BJ (cell line): Measurements from ENCODE around the gene CCDC116. TPM values are rescaled to one million over a fixed set of nuclear protein-coding genes. Genes with fewer than 3 reads are reported as not detected.
"Not testable (repeated sequence)": the region's sequence is repeated elsewhere in the genome, so short reads cannot be mapped to it uniquely, and the experiment has no call there.

Experiments
- CTCF ChIA-PET: fragments of 350-600 bp; formaldehyde crosslinking; extraction: SDS; loops from one replicate; lab custom pipeline; 2021; ENCODE audit warnings: antibody characterized with exemption, inconsistent platforms; lab: Yijun Ruan, JAX
- POLR2A ChIA-PET: fragments of 300-600 bp; sonication (Branson Sonifier 250); formaldehyde crosslinking; extraction: SDS; loops from one replicate; lab custom pipeline; 2021; ENCODE audit warnings: antibody characterized with exemption; lab: Charles Lee
- DNase-seq: peaks from one replicate; pipeline ENCODE4 v3.0.0-alpha.2; 2011; ENCODE audit warnings: low read depth
- H3K27me3 ChIP-seq: 2 replicates; pipeline ENCODE4 v1.6.0; 2011; ENCODE audit warnings: low read length; ENCODE audit not compliant: control insufficient read depth, insufficient read depth
- H3K36me3 ChIP-seq: 2 replicates; pipeline ENCODE4 v1.5.1; 2011; ENCODE audit warnings: low read length; ENCODE audit not compliant: control insufficient read depth, insufficient read depth
- H3K4me3 ChIP-seq: 2 replicates; pipeline ENCODE4 v1.5.1; 2011; ENCODE audit warnings: low read depth, mild to moderate bottlenecking, control low read depth, low read length
- CTCF ChIP-seq: IDR thresholded peaks from 2 replicates; pipeline ENCODE4 v1.5.1; 2011; ENCODE audit warnings: low read depth, mild to moderate bottlenecking, control low read depth, inconsistent platforms, low read length, moderate library complexity; ENCODE audit not compliant: insufficient read depth
- polyA plus RNA-seq: library from polyadenylated mRNA; depleted of rRNA; stranded (reverse); fragments of >200 nt; gene quantifications from 2 replicates; pipeline ENCODE4 v1.2.3, GENCODE V29; 2011

The CCDC116 gene
- polyA plus RNA-seq, 1 experiment = 0.13 TPM

DNA sequence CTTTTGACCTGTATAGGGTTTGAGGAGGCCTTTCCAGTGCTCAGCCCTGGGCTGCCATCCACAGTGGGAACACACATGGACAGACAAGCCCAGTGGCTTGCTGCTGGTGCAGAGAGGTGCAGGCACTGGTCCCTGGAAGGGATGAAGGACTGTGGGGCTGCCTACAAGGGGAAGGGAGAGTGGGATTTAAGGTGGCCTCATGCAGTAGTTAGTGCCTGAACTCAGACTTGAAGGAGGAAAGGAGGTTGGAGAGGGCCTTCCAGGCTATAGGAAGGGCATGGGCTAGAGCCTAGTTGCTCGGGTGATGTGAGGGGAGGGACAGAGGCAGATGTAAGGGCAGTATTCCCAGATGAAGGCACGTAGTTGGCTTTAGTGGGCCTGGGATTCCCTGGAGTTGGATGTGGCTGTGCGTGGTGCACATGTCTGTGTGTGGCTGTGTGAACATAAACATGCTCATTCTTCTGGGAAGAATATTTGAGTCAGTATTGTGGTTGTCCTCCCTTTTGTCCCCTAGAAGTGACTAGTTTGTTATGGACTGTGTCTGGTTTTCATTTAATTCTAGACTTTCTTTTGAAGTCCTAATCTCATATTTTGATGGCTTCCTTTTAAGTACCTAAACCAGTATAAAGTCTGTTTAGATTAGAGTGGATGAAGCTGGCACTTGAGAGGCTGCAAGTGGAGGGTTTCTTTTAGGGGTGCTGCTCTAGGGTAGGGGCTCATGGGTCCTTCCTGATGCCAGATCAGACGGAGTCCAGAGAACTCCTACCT, 21.2 kb upstream of the CCDC116 start:
- TF ChIP-seq CTCF = no peak
- Histone ChIP-seq H3K4me3 (no peak overlapping the region), H3K27me3 (no peaks in the 10 kb centered on the region), H3K36me3 (peaks cover 17% of the 10 kb centered on the region)
- ChIA-PET CTCF (interaction anchor here (0.7 to 1.5 kb wide), 3 partner anchors 9 to 55 kb away, joined by 3 to 4 read pairs (median 3); no protein-coding TSS in a partner anchor), POLR2A (no interaction called here)
- DNase-seq = no peak

GRCh38 chr22:21612858-21613257, 19.7 kb upstream of the CCDC116 start:
- no peak for TF ChIP-seq CTCF
- peaks cover 16% of the 10 kb centered on the region for H3K36me3 ChIP-seq
- H3K27me3 ChIP-seq = no peaks in the 10 kb centered on the region
- CTCF ChIA-PET = interaction anchor here (0.7 to 1.4 kb wide), 3 partner anchors 7 to 12 kb away, joined by 3 to 6 read pairs (median 4); no protein-coding TSS in a partner anchor
- H3K4me3 ChIP-seq = no peak overlapping the region
- POLR2A ChIA-PET = no interaction called here
- no peak for DNase-seq

GRCh38 chr22:21613553-21614233, 18.9 kb upstream of the CCDC116 start:
- peaks cover 16% of the 10 kb centered on the region for H3K36me3 ChIP-seq
- DNase-seq = no peak
- no peak for TF ChIP-seq CTCF
- H3K4me3 ChIP-seq = no peak overlapping the region
- no peaks in the 10 kb centered on the region for H3K27me3 ChIP-seq
- CTCF ChIA-PET = interaction anchor here (0.7 to 1.4 kb wide), 4 partner anchors 9 to 28 kb away, joined by 3 to 6 read pairs (median 4); partner anchors contain the start of gene SDF2L1
- POLR2A ChIA-PET = no interaction called here

GRCh38 chr22:21615731-21616130, 16.8 kb upstream of the CCDC116 start:
- H3K36me3 ChIP-seq = peaks cover 16% of the 10 kb centered on the region
- no peak for DNase-seq
- no peak overlapping the region for H3K4me3 ChIP-seq
- CTCF ChIA-PET = interaction anchor here (1.7 to 6.3 kb wide), 2 partner anchors 9 to 12 kb away, joined by 4 to 35 read pairs; partner anchors contain the start of gene YDJC
- H3K27me3 ChIP-seq = no peaks in the 10 kb centered on the region
- POLR2A ChIA-PET = no interaction called here
- no peak for TF ChIP-seq CTCF

DNA sequence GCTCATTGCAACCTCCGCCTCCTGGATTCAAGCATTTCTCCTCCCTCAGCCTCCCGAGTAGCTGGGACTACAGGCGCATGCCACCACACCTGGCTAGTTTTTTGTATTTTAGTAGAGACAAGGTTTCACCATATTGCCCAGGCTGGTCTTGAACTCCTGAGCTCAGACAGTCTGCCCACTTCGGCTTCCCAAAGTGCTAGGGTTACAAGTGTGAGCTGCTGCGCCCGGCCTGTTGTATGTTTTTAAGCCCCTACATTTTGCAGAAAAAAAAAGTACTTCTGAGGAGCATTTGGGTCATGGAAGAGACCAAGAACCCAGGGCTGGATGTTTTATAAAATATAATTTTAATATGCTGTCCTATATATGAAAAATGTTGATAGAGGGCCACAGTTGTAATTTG, 15.2 kb upstream of the CCDC116 start:
- H3K27me3 ChIP-seq, H3K4me3 ChIP-seq, DNase-seq, POLR2A ChIA-PET, H3K36me3 ChIP-seq: not testable (repeated sequence)
- CTCF ChIA-PET = interaction anchor here (0.8 to 6.3 kb wide), 4 partner anchors 11 to 24 kb away, joined by 3 to 35 read pairs (median 4); partner anchors contain the start of gene YDJC
